ENCODE measurements around the gene TNNT1.

Gene TNNT1

DNA sequence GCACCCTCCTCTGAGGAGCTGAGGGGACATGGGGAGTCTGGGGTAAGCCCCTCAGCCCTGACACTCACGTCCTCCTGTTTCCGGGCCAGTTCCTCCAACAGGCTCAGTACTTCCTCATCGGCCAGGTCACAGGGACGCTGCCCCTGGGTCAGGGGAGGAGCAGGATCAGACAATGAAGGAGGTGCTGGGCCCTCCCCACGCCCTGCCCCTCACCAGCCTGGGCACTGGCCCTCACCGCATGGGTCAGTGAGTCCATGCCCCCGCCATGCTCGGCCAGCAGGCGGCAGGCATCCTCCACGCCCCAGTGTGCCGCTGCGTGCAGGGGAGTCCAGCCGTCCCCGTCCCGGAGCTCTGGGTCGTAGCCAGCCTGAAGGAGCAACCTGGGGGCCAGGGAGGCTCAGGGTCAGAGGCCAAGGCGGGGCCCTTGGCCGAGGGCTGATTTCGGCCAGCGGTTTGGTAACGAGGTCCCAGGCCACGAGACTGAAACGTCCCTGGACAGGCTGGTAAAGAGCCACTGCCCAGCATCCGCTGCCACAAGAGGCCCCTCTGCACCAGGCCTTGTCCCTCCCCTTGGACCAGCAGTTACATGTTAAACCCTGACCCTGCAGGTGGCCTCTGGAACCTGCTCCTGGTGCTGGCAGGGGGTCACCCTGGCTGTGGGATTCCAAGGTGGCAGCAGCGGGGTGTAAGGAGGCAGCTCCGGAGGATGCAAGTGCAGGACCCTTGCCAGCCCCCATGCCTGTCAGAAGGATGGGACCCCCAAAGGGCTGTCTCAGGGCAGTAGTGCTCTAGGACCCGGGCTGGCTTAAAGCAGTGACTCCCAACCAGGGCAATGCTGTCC is 50.1 kb downstream of the TNNT1 start:
- Histone ChIP-seq H3K9ac (ENCODE audit: low read length) (no peak overlapping the region), H3K4me1 (ENCODE audit: low read length) (no peaks in the 10 kb centered on the region), H3K4me3 (ENCODE audit: low read length) (no peak overlapping the region), H3K4me2 (ENCODE audit: low read depth, low read length) (no peak overlapping the region), H3F3A (ENCODE audit: insufficient read depth, low read length) (no peaks in the 10 kb centered on the region), H4K20me1 (ENCODE audit: insufficient read depth, low read length) (no peaks in the 10 kb centered on the region), H3K9me2 (replicated peaks; ENCODE audit: insufficient read depth, low read length) (no peaks in the 10 kb centered on the region), H2AFZ (ENCODE audit: low read length) (no peak overlapping the region), H3K9me3 (replicated peaks; ENCODE audit: insufficient read depth, low read length) (no peaks in the 10 kb centered on the region), H3K36me3 (replicated peaks; ENCODE audit: insufficient read depth, low read length) (peaks cover 4% of the 10 kb centered on the region; the same call in 1 of the 2 replicates), H3K27me3 (replicated peaks; ENCODE audit: insufficient read depth, low read length) (no peaks in the 10 kb centered on the region), H3K79me2 (ENCODE audit: low read length) (no peaks in the 10 kb centered on the region), H3K27ac (ENCODE audit: low read length) (no peak overlapping the region)
- no peak for DNase-seq
- TF ChIP-seq EZH2 (optimal IDR thresholded peaks at IDR 0.05; ENCODE audit: low read depth, low read length) (no peak), CTCF (IDR thresholded peaks at IDR 0.05; ENCODE audit: low read length) (no peak), EZH2phosphoT487 (IDR thresholded peaks at IDR 0.05; ENCODE audit: low read length) (no peak)

GRCh38 chr19:55097864-55098715 is 50.9 kb downstream of the TNNT1 start:
- Histone ChIP-seq H3K79me2 (ENCODE audit: low read length) (no peaks in the 10 kb centered on the region), H2AFZ (ENCODE audit: low read length) (no peak overlapping the region), H3K27ac (ENCODE audit: low read length) (no peak overlapping the region), H3K27me3 (replicated peaks; ENCODE audit: insufficient read depth, low read length) (no peaks in the 10 kb centered on the region), H3K9ac (ENCODE audit: low read length) (no peak overlapping the region), H3K9me3 (replicated peaks; ENCODE audit: insufficient read depth, low read length) (no peaks in the 10 kb centered on the region), H3K4me2 (ENCODE audit: low read depth, low read length) (no peak overlapping the region), H3K4me3 (ENCODE audit: low read length) (no peak overlapping the region), H3K4me1 (ENCODE audit: low read length) (no peaks in the 10 kb centered on the region), H4K20me1 (ENCODE audit: insufficient read depth, low read length) (no peaks in the 10 kb centered on the region), H3K9me2 (replicated peaks; ENCODE audit: insufficient read depth, low read length) (no peaks in the 10 kb centered on the region), H3K36me3 (replicated peaks; ENCODE audit: insufficient read depth, low read length) (peaks cover under 1% of the 10 kb centered on the region; the same call in 1 of the 2 replicates), H3F3A (ENCODE audit: insufficient read depth, low read length) (no peaks in the 10 kb centered on the region)
- DNase-seq: no peak
- TF ChIP-seq CTCF (IDR thresholded peaks at IDR 0.05; ENCODE audit: low read length) (no peak), EZH2phosphoT487 (IDR thresholded peaks at IDR 0.05; ENCODE audit: low read length) (no peak), EZH2 (optimal IDR thresholded peaks at IDR 0.05; ENCODE audit: low read depth, low read length) (no peak)

DNA sequence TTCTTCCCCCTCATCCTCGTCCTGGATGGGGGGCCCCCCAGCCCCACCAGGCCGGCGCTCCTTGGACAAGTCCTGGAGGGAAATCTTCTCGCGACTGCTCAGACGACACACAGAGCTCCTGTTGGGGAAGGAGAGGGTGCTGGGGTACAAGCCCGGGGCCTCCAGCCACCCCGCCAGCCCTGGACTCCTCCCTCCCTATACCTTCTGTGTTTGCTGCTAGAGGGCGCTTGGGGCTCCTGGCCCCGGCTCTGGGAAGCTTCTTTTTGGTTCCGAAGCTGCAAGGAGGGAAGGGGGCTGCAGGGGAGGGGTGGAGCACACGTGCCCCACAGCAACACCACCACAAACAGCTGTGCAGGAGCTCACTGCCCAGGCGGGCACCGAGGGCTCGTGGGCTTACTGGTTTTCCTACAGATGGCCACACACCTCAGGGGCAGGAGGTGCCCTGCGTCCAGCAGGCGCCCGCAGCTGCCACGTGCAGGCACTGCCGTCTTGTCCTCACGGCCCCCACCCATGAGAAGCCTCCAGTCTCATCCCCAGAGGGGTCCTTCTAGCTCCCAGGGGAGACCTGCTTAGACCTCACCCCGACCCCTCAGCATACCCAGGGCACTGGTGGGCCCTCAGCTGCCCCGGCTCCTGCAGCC is 52.8 kb downstream of the TNNT1 start:
- Histone ChIP-seq H4K20me1 (ENCODE audit: insufficient read depth, low read length) (no peaks in the 10 kb centered on the region), H3K27ac (ENCODE audit: low read length) (no peak overlapping the region), H3K9ac (ENCODE audit: low read length) (no peak overlapping the region), H3K4me2 (ENCODE audit: low read depth, low read length) (no peak overlapping the region), H3K9me3 (replicated peaks; ENCODE audit: insufficient read depth, low read length) (no peaks in the 10 kb centered on the region), H3F3A (ENCODE audit: insufficient read depth, low read length) (no peaks in the 10 kb centered on the region), H3K36me3 (replicated peaks; ENCODE audit: insufficient read depth, low read length) (no peaks in the 10 kb centered on the region), H3K79me2 (ENCODE audit: low read length) (no peaks in the 10 kb centered on the region), H2AFZ (ENCODE audit: low read length) (no peak overlapping the region), H3K27me3 (replicated peaks; ENCODE audit: insufficient read depth, low read length) (no peaks in the 10 kb centered on the region), H3K4me1 (ENCODE audit: low read length) (no peaks in the 10 kb centered on the region), H3K9me2 (replicated peaks; ENCODE audit: insufficient read depth, low read length) (no peaks in the 10 kb centered on the region), H3K4me3 (ENCODE audit: low read length) (no peak overlapping the region)
- TF ChIP-seq EZH2phosphoT487 (IDR thresholded peaks at IDR 0.05; ENCODE audit: low read length) (no peak), CTCF (IDR thresholded peaks at IDR 0.05; ENCODE audit: low read length) (no peak), EZH2 (optimal IDR thresholded peaks at IDR 0.05; ENCODE audit: low read depth, low read length) (no peak)
- DNase-seq: no peak
